EL (cell line): Measurements from ENCODE around the gene POLR1H.

Experiments
- DNase-seq: peaks from one replicate; pipeline ENCODE4 v3.0.0-alpha.2; 2016

POLR1H gene

GRCh38 chr6:30062471-30063178 lies 1.6 kb downstream of the POLR1H start:
- no peak for DNase-seq

DNA sequence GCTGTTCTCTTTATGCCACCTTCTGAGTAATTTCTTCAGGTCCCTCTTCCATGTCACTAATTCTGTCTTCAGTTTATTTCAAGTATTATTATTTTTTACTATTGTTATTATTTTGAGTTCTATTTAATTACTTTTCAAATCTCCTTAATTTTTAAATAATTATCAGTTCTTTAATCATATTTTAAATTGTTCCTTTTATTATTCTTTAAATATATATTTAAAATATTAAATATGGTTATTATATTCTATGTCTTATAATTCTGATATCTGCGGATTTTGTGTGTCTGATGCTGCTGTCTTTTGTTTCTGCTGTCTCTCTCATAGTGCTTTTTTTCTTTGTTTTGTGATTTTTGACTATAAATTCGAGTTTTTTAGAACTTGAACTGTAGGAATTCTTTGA lies 2.2 kb downstream of the POLR1H start:
- DNase-seq = no peak

- DNase-seq = no peak
Observed at GRCh38 chr6:30066082-30066481, 5.0 kb downstream of the POLR1H start.

GRCh38 chr6:30066577-30067459 lies 5.8 kb downstream of the POLR1H start, which contains the start of gene PPP1R11:
Gene PPP1R11 (plus strand): TSS chr6:30067198. CDS start chr6:30067411, 213 bp downstream.
- DNase-seq = peak; percentile 100

GRCh38 chr6:30067460-30068139 lies 6.5 kb downstream of the POLR1H start:
- no peak for DNase-seq

DNA sequence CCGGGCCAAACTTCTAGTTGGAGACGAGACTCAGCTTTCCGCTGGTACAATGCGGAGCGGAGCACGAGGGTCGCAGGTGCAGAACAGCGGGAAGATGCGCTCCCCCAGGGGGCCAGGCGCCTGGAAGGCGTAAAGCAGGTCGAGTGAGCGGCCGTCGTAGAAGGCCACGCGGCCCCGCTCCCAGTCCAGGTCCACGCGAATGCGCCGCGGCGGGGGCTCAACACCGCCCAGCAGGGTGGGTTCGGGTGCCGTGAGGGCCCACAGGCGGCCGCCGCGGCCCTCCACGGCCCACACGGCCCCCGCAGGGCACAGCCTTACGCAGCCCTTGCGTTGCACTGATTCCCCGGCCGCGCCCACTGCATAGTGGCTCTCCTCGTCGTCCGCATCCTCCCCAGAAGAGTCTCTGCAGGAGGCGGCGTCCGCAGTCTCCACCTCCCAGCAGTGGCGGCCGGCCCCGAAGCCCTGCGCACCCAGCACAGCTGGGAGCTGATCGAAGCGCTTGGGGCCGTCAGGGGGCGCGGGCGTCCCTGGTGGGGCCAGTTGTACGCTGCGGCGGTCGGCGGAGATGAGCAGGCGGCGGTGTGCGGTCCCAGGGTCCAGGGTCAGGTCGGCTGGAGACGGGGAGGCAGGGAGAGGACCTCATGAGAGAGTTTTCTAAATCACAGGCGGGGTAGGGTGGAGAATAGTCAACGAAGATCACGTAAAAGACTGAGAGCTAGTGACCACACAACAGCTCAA lies 10.2 kb downstream of the POLR1H start:
- DNase-seq = no peak

DNA sequence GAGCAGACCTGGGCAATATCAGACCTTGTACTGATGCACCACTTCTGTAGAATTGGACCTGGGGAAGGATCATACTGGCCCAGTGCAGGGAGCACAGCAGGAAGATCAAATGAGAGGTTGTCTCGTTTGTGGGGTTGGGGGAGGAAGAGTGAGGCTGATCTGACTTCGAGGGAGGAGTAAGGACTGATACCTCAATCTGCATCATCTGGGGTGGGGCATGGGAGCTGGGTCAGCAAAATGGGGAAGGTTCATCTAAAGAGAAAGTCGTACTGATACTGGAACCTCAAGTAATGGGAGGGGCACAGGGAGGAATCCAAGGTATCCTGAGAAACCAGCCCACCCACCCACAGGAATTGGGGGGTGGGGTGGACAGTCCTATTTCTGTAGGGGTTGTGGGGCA lies 10.8 kb downstream of the POLR1H start:
- no peak for DNase-seq

DNA sequence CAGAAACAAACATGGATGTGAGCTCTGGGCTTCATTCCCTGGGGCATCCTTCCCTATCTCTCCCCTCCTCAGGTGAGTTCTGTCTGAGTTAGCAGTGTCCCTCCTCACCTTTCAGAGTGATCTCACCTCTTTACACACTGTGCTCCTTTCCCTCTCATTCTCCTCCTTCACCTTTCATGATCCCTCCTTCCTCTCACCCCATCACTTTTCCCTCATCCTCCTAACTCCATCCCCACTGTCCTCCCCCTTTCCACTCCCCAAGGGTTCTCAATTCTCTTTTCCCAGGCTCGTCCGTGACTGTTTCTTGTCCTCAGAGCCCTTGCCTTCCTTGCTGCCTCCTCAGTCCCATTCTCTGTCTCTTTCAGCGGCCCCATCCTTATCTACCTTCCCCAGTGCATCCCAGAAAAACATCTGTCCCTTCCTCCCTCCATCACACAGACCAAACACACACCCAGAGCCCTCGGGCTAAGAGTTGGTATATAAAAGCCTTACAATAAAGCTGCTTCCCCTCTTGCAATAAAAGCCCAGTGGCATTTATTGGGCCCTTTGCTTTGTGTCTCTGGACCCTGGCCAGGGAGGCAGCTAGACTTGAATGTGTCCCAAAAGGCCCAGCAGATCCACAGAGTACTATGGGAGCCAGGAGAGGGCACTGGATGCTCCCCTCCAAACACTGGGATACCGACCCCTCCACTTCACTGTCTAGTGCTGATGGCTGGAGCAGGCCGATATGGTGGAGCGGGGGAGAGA lies 12.6 kb downstream of the POLR1H start:
- DNase-seq = no peak

GRCh38 chr6:30074331-30075093 lies 13.4 kb downstream of the POLR1H start:
- peak; percentile 17 for DNase-seq

DNA sequence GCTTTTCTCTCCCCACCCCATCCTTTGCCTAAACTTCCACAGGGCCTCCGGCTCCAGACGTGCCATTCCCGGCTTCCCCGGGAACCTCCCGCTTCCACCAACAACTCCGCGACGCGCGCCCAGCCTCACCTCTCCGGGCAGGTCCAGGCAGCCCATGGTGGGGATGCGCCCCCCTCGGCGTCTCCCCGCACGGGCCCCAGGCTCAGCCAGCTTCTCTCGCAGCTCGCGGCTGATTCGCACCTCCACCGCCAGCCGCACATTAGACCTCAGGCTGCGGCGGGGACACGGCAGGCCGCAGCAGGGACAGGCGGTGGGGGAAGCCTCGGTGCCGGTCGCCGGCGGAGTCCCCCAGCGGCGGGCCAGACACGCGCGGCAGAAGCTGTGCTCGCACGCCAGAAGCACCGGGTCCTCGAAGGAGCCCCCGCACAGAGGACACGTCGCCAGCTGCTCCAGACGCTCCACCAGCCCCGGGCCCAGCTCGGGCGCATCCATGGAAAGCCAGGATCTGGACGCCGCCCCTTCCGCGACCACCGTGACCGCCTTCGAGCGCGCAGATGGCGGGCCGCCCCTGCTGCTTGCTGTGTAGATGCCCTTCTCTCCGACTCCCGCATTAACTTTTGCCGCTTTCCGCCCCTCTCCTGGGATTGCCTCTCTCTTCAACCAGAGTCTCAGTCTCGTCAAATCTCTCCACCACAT lies 14.2 kb downstream of the POLR1H start, which contains the start of gene RNF39:
Gene RNF39, minus strand, starts transcription at position 676 of the 696 bp plus-strand sequence. Its CDS starts 184 bp downstream, at position 492.
- no peak for DNase-seq

DNA sequence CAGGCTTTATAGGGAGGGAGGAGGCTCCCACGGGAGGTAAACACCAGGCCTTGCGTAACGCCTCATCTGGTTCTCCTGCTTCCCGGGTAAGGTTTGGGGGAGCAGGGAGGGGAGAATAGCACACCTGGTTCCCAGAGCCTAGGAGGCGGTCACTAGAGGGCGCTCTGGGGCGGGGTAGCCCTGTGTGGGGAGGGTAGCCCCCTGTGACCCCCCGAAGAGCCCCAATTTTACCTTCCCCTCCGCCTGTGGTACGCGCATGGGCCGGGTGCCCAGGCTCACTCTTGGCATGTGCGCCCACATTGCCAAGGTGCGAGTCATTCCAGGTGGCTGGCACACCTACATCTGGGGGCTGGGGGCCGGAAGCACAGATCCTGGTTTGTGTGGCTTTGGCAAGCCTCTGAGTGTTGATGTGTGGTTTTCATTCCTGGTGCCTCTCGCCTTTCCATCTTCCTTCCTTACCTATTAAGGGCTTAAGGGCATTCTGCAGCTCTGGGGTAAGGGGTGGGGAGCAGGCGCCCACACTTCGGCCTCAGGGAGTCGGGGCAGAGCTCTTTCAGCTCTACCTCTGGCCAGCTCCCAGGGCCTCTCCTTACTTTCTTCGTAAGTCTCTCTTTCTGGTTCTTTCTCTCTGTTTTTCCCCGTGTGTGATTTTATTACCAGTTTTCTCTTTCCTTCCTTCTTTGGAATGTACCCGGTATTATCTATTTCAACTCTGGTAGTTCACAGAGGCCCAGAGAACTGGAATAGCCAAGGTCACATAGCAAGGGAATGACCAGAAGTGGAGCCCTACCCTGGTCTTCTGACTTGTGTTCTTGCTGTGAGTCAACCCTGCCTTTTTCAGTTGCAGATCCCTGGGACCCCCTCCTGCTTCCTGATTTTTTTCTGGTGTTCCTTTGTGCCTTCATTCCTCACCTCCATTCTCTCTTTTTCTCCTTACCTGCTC lies 15.0 kb downstream of the POLR1H start:
- DNase-seq = no peak

DNA sequence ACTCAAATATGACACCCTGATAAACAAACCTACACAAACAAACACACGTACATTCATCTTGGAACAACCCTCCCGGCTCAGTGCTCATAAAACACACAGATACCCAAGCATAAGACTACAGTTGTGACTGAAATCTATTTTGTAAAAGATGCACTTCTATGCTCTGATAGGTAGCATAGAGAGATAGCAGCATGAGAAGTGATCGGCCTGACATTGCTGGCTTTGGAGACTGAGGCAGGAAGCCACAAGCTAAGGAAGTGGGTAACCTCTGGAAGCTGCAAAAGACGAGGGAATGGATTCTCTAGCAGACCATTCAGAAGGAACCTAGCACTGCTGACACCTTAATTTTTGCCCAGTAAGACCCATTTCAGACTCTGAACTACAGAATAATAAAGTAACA lies 16.2 kb downstream of the POLR1H start:
- no peak for DNase-seq

GRCh38 chr6:30087876-30088275 lies 26.8 kb downstream of the POLR1H start:
- no peak for DNase-seq

DNA sequence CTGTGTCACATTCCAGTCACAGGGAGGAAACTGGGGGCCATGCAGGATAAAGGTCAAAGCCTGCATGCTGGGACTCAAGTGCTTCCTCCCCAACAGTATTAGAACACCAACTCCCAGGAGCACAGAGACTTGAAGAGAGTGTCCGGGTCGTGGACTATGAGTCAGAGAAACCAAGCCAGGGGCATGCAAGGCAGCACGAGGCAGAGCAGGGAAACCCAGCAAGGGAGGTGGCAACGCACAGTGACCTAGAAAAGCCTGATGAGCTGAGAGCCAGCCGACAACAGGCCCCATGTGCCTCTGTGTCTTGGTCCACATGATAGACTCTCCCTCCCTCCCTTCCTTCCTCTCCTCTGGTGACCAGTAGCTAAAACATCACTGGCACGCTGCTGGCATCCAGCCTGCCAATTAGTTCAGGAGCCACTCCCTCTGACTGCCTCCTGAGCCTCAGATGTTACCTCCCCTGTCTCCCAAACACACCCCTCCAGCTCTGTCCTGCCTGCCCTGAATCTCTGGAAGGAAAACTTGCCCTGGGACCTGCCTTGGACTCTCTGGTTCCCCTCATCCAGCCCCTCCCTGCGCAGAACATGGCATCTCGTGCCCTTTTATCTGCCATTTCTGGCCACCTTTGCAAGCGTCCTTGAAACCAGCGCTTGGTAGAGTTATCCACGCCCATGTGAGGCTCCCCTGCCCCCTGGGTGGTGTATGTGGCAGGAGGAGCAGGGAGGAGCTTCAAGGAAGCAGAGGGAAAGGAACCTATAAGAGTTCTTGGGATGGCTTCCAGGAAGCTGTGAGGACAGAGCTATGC lies 30.7 kb downstream of the POLR1H start:
- DNase-seq = peak; percentile 92

DNA sequence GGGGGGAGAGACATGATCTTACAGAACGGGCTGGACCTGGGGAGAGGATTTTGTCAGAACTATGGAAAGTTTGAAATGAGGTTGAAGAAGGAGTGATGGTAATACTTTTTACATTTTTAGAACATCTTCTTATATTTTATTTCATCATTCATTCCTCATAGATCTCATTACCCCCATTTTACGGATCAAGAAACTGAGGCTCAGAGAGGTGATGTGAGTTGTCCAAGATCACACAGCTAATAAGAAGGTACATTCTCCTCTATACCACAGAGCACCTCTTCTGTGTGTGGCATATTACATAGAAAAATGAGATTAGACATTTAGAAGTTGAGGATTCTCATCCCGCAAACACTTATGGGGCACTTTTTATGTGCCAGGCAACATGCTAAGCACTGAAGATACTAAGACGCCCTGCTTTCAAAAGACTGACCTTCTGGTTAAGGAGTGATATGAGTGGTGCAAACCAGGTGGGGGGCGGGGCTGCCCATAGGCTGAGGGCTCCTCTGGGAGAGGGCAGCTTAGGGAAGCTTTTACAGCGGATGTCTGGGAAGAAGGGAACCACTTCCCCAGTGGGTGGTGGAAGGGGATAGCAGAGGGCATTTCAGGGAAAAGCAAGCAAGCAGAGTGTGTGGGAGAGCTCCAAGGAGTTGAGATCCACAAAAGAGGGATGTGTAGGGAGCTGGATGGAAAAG lies 31.9 kb downstream of the POLR1H start:
- DNase-seq = no peak

GRCh38 chr6:30093951-30094661 lies 33.0 kb downstream of the POLR1H start:
- no peak for DNase-seq

- DNase-seq = no peak
Observed at GRCh38 chr6:30096829-30097228, 35.8 kb downstream of the POLR1H start.
